Stimulated activated CD8-positive, alpha-beta memory T cell treated with anti-CD3 and anti-CD28 coated beads, Interleukin-4, amount 100 ng/mL, for 24 hours (primary cell): Measurements from ENCODE around the gene GINS3.
"Not testable (repeated sequence)": the region's sequence is repeated elsewhere in the genome, so short reads cannot be mapped to it uniquely, and the experiment has no call there.

ENCODE experiments used
- DNase-seq: peaks from one replicate; pipeline ENCODE4 v3.0.0-alpha.2; 2020; ENCODE audit warnings: low read depth

Gene GINS3

GRCh38 chr16:58393138-58393504 lies 850 bp downstream of the GINS3 start:
- no peak for DNase-seq

- DNase-seq, result not testable (repeated sequence)
Observed at GRCh38 chr16:58396897-58397296, 4.6 kb downstream of the GINS3 start.

- DNase-seq, result no peak
Observed at GRCh38 chr16:58399718-58400633, 7.7 kb downstream of the GINS3 start.

- not testable (repeated sequence) for DNase-seq
Observed at GRCh38 chr16:58401305-58401704, 9.0 kb downstream of the GINS3 start.

GRCh38 chr16:58402796-58403195 lies 10.5 kb downstream of the GINS3 start:
- DNase-seq, result no peak

- DNase-seq, result no peak
Observed at GRCh38 chr16:58409316-58409973, 17.2 kb downstream of the GINS3 start.

- DNase-seq, result no peak
Observed at GRCh38 chr16:58411336-58411735, 19.1 kb downstream of the GINS3 start.

- no peak for DNase-seq
Observed at GRCh38 chr16:58411736-58412614, 19.7 kb downstream of the GINS3 start.

- not testable (repeated sequence) for DNase-seq
Observed at GRCh38 chr16:58412615-58412970, 20.3 kb downstream of the GINS3 start.

GRCh38 chr16:58413359-58413758 lies 21.1 kb downstream of the GINS3 start:
- no peak for DNase-seq

- DNase-seq, result no peak
Observed at GRCh38 chr16:58415003-58415402, 22.7 kb downstream of the GINS3 start.

GRCh38 chr16:58415961-58416360 lies 23.7 kb downstream of the GINS3 start:
- DNase-seq, result not testable (repeated sequence)

GRCh38 chr16:58417035-58417434 lies 24.8 kb downstream of the GINS3 start:
- no peak for DNase-seq

- DNase-seq, result no peak
Observed at GRCh38 chr16:58417600-58417999, 25.3 kb downstream of the GINS3 start.

- DNase-seq, result no peak
Observed at GRCh38 chr16:58418026-58418425, 25.8 kb downstream of the GINS3 start.

GRCh38 chr16:58418601-58419000 lies 26.3 kb downstream of the GINS3 start:
- no peak for DNase-seq

GRCh38 chr16:58419241-58419990 lies 27.1 kb downstream of the GINS3 start:
- DNase-seq, result no peak

GRCh38 chr16:58421059-58421458 lies 28.8 kb downstream of the GINS3 start:
- no peak for DNase-seq

GRCh38 chr16:58421529-58421928 lies 29.3 kb downstream of the GINS3 start:
- DNase-seq, result no peak

GRCh38 chr16:58422809-58423208 lies 30.5 kb downstream of the GINS3 start:
- no peak for DNase-seq

- no peak for DNase-seq
Observed at GRCh38 chr16:58425245-58425644, 33.0 kb downstream of the GINS3 start.
